Type B pancreatic cell (in vitro differentiated cells): Measurements from ENCODE around the gene SERPINB3. TPM values are rescaled to one million over a fixed set of nuclear protein-coding genes. Genes with fewer than 3 reads are reported as not detected.
"Not testable (repeated sequence)": the region's sequence is repeated elsewhere in the genome, so short reads cannot be mapped to it uniquely, and the experiment has no call there.

Experiments
- DNase-seq: peaks from one replicate; pipeline ENCODE4 v3.0.0; 2021; ENCODE audit warnings: mixed read lengths; ENCODE audit not compliant: unreplicated experiment; ENCODE audit errors: extremely low spot score
- H3K27ac Mint-ChIP-seq: 2 replicates; pipeline ENCODE4 v1.8.0; 2021; ENCODE audit warnings: mild to moderate bottlenecking, mixed read lengths
- H3K27me3 Mint-ChIP-seq: 2 replicates; pipeline ENCODE4 v1.8.0; 2021; ENCODE audit warnings: mixed read lengths
- H3K36me3 Mint-ChIP-seq: 2 replicates; pipeline ENCODE4 v1.8.0; 2021; ENCODE audit warnings: mixed read lengths
- H3K4me1 Mint-ChIP-seq: one replicate; pipeline ENCODE4 v1.8.0; 2021; ENCODE audit warnings: mixed read lengths; ENCODE audit not compliant: unreplicated experiment
- H3K4me3 Mint-ChIP-seq: 2 replicates; pipeline ENCODE4 v1.8.0; 2021; ENCODE audit warnings: mild to moderate bottlenecking, mixed read lengths
- H3K9me3 Mint-ChIP-seq: 2 replicates; pipeline ENCODE4 v1.8.0; 2021; ENCODE audit warnings: mixed read lengths
- total RNA-seq: library from RNA; stranded (reverse); gene quantifications from 2 replicates; pipeline ENCODE4 v1.2.1, GENCODE V29; 2021; ENCODE audit warnings: low replicate concordance
- TF ChIP-seq, protein P1 (sequence below): fragments of 200-600 bp; sonication (generic); conservative IDR thresholded peaks from 2 replicates; pipeline ENCODE4 v1.5.0; 2021; ENCODE audit warnings: antibody characterized with exemption, mild to moderate bottlenecking

Gene SERPINB3
- total RNA-seq, 1 donor from 2014 or later = 0.94 TPM

DNA sequence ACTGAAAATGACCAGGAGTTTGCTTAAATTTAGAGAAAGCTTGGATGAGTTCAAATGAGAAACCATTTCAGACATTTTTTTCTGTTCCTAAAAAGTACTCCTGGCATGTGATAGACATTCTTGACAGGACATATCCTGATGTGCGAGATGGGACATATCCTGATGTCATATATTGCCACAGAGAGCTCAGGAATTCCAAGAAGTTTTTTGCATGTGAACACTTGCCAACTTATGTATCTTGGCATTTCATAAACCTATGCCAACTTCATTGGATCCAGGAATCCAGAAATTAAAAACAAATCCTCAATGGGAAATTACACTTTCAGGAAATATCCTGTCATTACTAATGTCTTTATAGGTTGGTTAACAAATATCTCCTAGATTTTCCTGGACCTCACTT lies 2.9 kb upstream of the SERPINB3 start:
- Mint-ChIP-seq H3K27ac (no peak overlapping the region), H3K27me3 (peaks cover 2% of the 10 kb centered on the region), H3K4me1 (no peaks in the 10 kb centered on the region), H3K4me3 (no peak overlapping the region), H3K36me3 (no peaks in the 10 kb centered on the region), H3K9me3 (no peaks in the 10 kb centered on the region)
- TF ChIP-seq, protein P1, sequence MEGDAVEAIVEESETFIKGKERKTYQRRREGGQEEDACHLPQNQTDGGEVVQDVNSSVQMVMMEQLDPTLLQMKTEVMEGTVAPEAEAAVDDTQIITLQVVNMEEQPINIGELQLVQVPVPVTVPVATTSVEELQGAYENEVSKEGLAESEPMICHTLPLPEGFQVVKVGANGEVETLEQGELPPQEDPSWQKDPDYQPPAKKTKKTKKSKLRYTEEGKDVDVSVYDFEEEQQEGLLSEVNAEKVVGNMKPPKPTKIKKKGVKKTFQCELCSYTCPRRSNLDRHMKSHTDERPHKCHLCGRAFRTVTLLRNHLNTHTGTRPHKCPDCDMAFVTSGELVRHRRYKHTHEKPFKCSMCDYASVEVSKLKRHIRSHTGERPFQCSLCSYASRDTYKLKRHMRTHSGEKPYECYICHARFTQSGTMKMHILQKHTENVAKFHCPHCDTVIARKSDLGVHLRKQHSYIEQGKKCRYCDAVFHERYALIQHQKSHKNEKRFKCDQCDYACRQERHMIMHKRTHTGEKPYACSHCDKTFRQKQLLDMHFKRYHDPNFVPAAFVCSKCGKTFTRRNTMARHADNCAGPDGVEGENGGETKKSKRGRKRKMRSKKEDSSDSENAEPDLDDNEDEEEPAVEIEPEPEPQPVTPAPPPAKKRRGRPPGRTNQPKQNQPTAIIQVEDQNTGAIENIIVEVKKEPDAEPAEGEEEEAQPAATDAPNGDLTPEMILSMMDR = no peak
- DNase-seq = no peak

DNA sequence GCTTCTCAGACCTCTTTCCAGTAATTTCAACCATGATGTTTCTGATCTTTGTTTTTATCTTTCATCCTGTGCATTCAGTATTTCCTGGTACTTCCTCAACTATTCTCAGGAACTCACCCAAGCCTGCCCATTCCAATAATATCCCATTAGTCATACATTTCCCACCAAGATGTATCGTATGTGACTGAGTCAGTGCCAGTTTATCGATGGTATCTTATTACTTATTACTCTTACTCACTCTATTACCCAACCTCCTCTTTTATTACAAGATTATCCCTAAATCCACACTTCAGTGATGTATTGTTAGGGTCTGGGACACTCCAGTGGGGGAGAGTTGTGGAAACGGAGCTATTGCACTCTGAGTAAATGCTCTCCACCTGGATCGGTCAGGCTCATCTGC lies 2.8 kb downstream of the SERPINB3 start:
- not testable (repeated sequence) for H3K36me3 Mint-ChIP-seq, H3K27ac Mint-ChIP-seq, H3K4me1 Mint-ChIP-seq, H3K27me3 Mint-ChIP-seq, H3K9me3 Mint-ChIP-seq, DNase-seq, H3K4me3 Mint-ChIP-seq

DNA sequence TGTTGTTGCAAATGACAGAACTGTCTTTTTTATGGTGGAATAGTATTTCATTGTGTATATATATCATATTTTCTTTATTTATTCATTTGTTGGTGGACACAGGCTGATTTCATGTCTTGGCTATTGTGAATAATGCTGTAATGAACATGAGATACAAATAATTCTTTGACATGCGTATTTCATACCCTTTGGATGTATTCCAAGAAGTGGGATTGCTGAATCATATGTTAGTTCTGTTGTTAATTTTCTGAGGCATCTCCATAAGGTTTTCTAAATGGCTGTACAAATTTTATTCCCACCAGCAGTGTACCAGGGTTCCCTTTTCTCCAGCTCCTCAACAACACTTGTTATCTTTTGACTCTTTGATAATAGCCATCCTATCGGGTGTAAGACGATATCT lies 11.4 kb downstream of the SERPINB3 start:
- H3K9me3 Mint-ChIP-seq, H3K27ac Mint-ChIP-seq, H3K4me1 Mint-ChIP-seq, H3K4me3 Mint-ChIP-seq, H3K36me3 Mint-ChIP-seq, DNase-seq: not testable (repeated sequence)
- H3K27me3 Mint-ChIP-seq = peaks cover 11% of the 10 kb centered on the region

DNA sequence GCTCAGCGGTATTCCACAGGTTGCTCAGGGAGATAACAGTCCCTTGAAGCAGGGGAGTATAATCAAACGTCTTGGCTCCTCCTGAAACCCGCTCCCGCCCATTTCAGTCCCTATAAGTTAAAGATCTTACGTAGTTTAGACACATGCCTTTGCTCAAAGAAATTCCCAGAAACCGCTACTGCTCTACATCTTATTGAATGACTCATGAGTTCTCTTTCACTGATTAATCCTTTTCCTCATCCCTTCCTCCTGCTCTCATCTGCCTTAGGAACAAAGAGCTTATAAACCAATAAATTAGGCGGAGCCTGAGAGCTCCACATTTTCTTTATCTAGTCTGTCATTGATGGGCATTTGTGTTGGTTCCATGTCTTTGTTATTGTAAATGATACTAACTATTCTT lies 13.5 kb downstream of the SERPINB3 start:
- TF ChIP-seq, protein P1 = no peak

DNA sequence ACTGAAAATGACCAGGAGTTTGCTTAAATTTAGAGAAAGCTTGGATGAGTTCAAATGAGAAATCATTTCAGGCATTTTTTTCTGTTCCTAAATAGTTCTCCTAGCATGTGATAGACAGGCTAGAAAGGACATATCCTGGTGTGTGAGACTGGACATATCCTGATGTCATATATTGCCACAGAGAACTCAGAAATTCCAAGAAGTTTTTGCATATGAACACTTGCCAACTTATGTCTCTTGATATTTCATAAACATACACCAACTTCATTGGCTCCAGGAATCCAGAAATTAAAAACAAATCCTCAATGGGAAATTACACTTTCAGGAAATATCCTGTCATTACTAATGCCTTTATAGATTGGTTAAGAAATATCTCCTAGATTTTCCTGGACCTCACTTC lies 14.8 kb downstream of the SERPINB3 start:
- no peak overlapping the region for H3K4me3 Mint-ChIP-seq
- TF ChIP-seq, protein P1 = no peak
- H3K36me3 Mint-ChIP-seq = no peaks in the 10 kb centered on the region
- H3K9me3 Mint-ChIP-seq = no peaks in the 10 kb centered on the region
- H3K27me3 Mint-ChIP-seq = peaks cover 11% of the 10 kb centered on the region
- no peak for DNase-seq
- no peaks in the 10 kb centered on the region for H3K4me1 Mint-ChIP-seq
- H3K27ac Mint-ChIP-seq = no peak overlapping the region

More for the DNA sequence above, 13.5 kb downstream of the SERPINB3 start:
- Mint-ChIP-seq H3K4me1 (no peaks in the 10 kb centered on the region), H3K27me3 (peaks cover 11% of the 10 kb centered on the region), H3K36me3 (no peaks in the 10 kb centered on the region), H3K9me3 (no peaks in the 10 kb centered on the region), H3K4me3 (no peak overlapping the region), H3K27ac (no peak overlapping the region)
- DNase-seq = no peak

DNA sequence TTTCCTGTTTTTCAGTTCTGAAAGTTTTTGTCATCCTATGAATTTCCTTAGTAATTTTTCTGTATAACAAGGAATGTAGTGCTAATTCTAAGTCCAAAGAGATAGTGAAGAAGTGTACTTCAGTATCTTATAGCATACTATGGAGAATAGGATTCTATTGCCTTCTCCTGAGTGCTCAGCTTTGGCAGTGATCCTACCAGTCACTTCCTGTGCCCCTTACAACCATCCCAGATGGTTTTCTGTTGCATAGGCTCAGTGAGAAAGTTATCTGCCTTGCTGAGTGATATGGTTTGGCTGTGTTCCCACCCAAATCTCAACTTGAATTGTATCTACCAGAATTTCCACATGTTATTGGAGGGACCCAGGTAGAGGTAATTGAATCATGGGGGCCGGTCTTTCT lies 17.0 kb downstream of the SERPINB3 start:
- peaks cover 11% of the 10 kb centered on the region for H3K27me3 Mint-ChIP-seq
- H3K9me3 Mint-ChIP-seq, H3K27ac Mint-ChIP-seq, H3K4me1 Mint-ChIP-seq, H3K36me3 Mint-ChIP-seq, DNase-seq, H3K4me3 Mint-ChIP-seq: not testable (repeated sequence)

DNA sequence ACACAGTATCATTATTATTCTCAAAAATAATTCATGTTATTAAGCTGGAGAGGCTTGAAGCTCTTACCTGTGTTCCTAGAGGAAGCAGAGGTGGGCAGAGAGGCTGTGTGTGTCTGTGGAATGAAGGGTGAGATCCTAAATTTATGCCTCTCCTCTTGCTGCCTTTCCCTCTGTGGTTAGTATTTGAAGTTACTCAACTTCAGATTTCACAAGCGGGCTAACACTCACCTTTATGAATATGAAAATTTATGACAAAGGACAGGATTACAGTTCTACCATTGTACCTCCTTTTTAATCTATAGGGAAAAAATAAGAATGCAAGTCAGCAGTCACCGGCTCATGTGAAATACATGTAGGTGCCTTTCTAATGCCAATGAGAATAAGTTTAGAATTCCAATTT lies 17.6 kb downstream of the SERPINB3 start, which contains the start of gene SERPINB4:
SERPINB4 (minus strand) TSS at position 115 of the 400 bp plus-strand sequence. CDS start 679 bp downstream, outside the sequence.
- DNase-seq, H3K4me3 Mint-ChIP-seq, H3K9me3 Mint-ChIP-seq, H3K36me3 Mint-ChIP-seq, H3K4me1 Mint-ChIP-seq, H3K27ac Mint-ChIP-seq: not testable (repeated sequence)
- peaks cover 11% of the 10 kb centered on the region for H3K27me3 Mint-ChIP-seq

DNA sequence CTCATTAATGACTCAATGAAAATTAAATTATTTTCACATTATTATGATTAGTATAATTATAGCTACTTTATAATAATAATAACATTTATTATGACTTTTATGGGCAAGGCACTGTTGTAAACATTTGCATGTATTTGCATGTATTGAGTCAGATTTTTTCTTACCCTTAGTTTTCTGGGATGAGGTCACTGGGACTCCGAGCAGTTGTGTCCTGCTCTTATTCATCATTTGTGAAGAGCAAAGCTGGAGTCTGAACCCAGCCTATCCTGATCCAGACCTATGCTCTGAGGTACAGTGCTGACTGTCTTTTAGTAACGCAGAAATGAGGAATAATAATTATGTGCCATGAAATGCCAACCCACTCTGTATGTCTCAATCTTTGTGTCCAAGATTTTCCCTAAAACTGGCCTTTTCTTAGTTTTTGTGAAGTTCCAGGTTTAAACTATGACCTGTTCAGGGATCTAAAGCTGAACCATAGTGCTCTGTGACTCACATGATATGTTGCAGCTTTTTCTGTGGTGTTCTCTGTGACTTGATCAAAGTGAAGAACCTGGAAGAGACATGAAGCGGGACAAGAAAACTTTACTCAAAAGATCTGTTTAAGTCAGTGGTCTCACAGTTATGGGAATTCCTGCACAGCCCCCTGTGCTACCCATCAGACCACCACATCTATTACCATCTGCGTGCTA lies 18.9 kb downstream of the SERPINB3 start:
- not testable (repeated sequence) for H3K27me3 Mint-ChIP-seq, H3K36me3 Mint-ChIP-seq, H3K9me3 Mint-ChIP-seq, H3K27ac Mint-ChIP-seq, DNase-seq, H3K4me3 Mint-ChIP-seq, H3K4me1 Mint-ChIP-seq

DNA sequence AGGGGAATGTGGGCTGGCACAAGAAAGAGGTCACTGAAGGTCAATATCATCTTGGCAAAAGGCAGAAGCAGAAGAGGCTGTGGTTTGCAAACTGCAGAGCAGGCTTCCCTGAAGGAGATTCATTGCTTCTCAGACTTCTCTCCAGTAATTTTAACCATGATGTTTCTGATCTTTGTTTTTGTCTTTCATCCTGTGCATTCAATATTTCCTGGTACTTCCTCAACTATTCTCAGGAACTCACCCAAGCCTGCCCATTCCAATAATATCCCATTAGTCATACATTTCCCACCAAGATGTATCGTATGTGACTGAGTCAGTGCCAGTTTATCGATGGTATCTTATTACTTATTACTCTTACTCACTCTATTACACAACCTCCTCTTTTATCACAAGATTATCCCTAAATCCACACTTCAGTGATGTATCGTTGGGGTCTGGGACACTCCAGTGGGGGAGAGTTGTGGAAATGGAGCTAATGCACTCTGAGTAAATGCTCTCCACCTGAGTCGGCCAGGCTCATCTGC lies 20.5 kb downstream of the SERPINB3 start:
- not testable (repeated sequence) for H3K4me1 Mint-ChIP-seq, H3K9me3 Mint-ChIP-seq, H3K27me3 Mint-ChIP-seq, DNase-seq, H3K4me3 Mint-ChIP-seq, H3K36me3 Mint-ChIP-seq, H3K27ac Mint-ChIP-seq
